ENCODE measurements around the gene NIPAL1.

Gene NIPAL1

DNA sequence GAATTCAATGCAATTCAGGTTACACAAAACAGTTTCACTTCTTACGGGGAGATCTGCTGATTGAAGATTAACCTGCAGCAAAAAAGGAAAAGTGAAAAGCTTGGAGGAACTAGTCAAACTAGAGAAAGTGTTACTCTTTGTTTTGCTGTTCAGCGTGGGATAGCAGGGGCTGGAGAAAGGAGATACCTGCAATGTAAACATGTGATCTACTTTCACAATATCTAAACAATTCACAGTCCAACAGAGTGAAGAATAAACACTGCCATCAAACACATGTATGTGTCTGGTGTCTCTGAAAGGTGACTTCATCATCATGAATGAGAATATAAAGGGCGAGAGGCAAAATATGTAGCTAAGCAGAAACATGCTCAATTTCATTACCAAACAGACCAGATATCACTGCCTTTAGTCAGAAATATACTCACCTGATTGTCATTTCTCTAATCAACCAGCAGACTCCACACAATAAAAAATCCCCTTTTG, 26.4 kb downstream of the NIPAL1 start:
- Histone ChIP-seq H3K4me2 (ENCODE audit: low read depth, low read length, poor library complexity, severe bottlenecking) (no peak overlapping the region), H2AFZ (ENCODE audit: low read length) (no peak overlapping the region), H3K9ac (ENCODE audit: low read depth, low read length, poor library complexity, severe bottlenecking) (no peak overlapping the region), H3K4me3 (ENCODE audit: low read length, poor library complexity, severe bottlenecking) (no peak overlapping the region), H3K79me2 (ENCODE audit: insufficient read depth, low read length) (no peaks in the 10 kb centered on the region), H3K36me3 (ENCODE audit: insufficient read depth, low read length) (no peaks in the 10 kb centered on the region), H3K27me3 (ENCODE audit: insufficient read depth, low read length, poor library complexity, severe bottlenecking) (no peaks in the 10 kb centered on the region), H4K20me1 (ENCODE audit: insufficient read depth, low read length, poor library complexity, severe bottlenecking) (no peaks in the 10 kb centered on the region), H3K4me1 (ENCODE audit: insufficient read depth, low read length, poor library complexity, severe bottlenecking) (peaks cover 28% of the 10 kb centered on the region), H3K9me3 (ENCODE audit: insufficient read depth, low read depth, low read length) (no peaks in the 10 kb centered on the region), H3F3A (ENCODE audit: low read depth) (no peaks in the 10 kb centered on the region), H3K9me2 (replicated peaks; ENCODE audit: low read depth, low read length) (no peaks in the 10 kb centered on the region)
- TF ChIP-seq, protein P1, sequence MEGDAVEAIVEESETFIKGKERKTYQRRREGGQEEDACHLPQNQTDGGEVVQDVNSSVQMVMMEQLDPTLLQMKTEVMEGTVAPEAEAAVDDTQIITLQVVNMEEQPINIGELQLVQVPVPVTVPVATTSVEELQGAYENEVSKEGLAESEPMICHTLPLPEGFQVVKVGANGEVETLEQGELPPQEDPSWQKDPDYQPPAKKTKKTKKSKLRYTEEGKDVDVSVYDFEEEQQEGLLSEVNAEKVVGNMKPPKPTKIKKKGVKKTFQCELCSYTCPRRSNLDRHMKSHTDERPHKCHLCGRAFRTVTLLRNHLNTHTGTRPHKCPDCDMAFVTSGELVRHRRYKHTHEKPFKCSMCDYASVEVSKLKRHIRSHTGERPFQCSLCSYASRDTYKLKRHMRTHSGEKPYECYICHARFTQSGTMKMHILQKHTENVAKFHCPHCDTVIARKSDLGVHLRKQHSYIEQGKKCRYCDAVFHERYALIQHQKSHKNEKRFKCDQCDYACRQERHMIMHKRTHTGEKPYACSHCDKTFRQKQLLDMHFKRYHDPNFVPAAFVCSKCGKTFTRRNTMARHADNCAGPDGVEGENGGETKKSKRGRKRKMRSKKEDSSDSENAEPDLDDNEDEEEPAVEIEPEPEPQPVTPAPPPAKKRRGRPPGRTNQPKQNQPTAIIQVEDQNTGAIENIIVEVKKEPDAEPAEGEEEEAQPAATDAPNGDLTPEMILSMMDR (conservative IDR thresholded peaks at IDR 0.05; ENCODE audit: low read length), result no peak
- TF ChIP-seq EZH2phosphoT487 (IDR thresholded peaks at IDR 0.05; ENCODE audit: borderline replicate concordance), result no peak

DNA sequence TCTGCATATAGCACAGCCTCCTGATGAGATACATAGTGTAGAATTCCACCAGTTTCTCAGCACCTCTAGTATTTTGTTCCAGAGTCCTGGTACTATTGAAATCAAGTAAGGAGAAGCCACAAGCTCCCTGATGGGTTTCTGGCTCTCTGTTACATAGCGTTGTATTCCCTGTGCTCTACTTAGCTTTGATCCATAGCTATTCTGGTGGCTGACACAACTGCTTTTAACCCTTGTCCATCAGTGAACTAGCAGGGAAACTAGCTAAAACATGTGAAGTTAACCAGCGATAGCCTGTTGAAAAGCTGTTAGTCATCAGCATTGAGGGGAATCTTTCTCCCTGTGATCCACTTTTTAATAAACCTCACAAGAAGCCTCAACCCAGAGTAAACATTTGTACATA, 26.9 kb downstream of the NIPAL1 start:
- Histone ChIP-seq H3K9me3 (ENCODE audit: insufficient read depth, low read depth, low read length) (no peaks in the 10 kb centered on the region), H3K9ac (ENCODE audit: low read depth, low read length, poor library complexity, severe bottlenecking) (no peak overlapping the region), H2AFZ (ENCODE audit: low read length) (no peak overlapping the region), H3K79me2 (ENCODE audit: insufficient read depth, low read length) (no peaks in the 10 kb centered on the region), H3F3A (ENCODE audit: low read depth) (no peaks in the 10 kb centered on the region), H3K4me2 (ENCODE audit: low read depth, low read length, poor library complexity, severe bottlenecking) (no peak overlapping the region), H4K20me1 (ENCODE audit: insufficient read depth, low read length, poor library complexity, severe bottlenecking) (no peaks in the 10 kb centered on the region), H3K9me2 (replicated peaks; ENCODE audit: low read depth, low read length) (no peaks in the 10 kb centered on the region), H3K4me1 (ENCODE audit: insufficient read depth, low read length, poor library complexity, severe bottlenecking) (peaks cover 31% of the 10 kb centered on the region), H3K4me3 (ENCODE audit: low read length, poor library complexity, severe bottlenecking) (no peak overlapping the region), H3K36me3 (ENCODE audit: insufficient read depth, low read length) (no peaks in the 10 kb centered on the region), H3K27me3 (ENCODE audit: insufficient read depth, low read length, poor library complexity, severe bottlenecking) (no peaks in the 10 kb centered on the region)
- TF ChIP-seq, protein P1 (conservative IDR thresholded peaks at IDR 0.05; ENCODE audit: low read length), result no peak
- no peak for TF ChIP-seq EZH2phosphoT487 (IDR thresholded peaks at IDR 0.05; ENCODE audit: borderline replicate concordance)

DNA sequence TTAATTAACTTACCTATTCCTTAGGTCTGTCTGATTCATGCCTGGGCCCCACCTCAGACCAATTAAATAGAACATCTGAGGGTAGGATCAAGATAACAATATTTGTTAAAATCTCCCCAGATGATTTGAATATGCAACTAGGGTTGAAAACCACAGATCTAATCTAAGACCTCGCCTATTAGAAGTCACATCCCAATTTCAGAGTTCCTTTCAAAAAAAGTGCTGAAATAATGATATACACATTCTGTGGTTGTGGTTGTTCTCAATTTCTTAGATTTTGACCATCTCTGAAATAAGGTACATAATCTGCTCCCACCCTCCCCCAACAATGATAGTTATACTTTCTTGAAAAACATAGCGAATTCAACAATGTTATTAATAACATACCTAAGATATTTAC, 27.7 kb downstream of the NIPAL1 start:
- no peak overlapping the region for H3K4me2 ChIP-seq (ENCODE audit: low read depth, low read length, poor library complexity, severe bottlenecking)
- H3K4me1 ChIP-seq (ENCODE audit: insufficient read depth, low read length, poor library complexity, severe bottlenecking), result peaks cover 31% of the 10 kb centered on the region
- H4K20me1 ChIP-seq (ENCODE audit: insufficient read depth, low read length, poor library complexity, severe bottlenecking), result no peaks in the 10 kb centered on the region
- H3K9me3 ChIP-seq (ENCODE audit: insufficient read depth, low read depth, low read length), result no peaks in the 10 kb centered on the region
- H3K9ac ChIP-seq (ENCODE audit: low read depth, low read length, poor library complexity, severe bottlenecking), result no peak overlapping the region
- no peaks in the 10 kb centered on the region for H3K79me2 ChIP-seq (ENCODE audit: insufficient read depth, low read length)
- no peaks in the 10 kb centered on the region for H3K9me2 ChIP-seq (replicated peaks; ENCODE audit: low read depth, low read length)
- H3K36me3 ChIP-seq (ENCODE audit: insufficient read depth, low read length), result no peaks in the 10 kb centered on the region
- no peaks in the 10 kb centered on the region for H3K27me3 ChIP-seq (ENCODE audit: insufficient read depth, low read length, poor library complexity, severe bottlenecking)
- no peak overlapping the region for H3K4me3 ChIP-seq (ENCODE audit: low read length, poor library complexity, severe bottlenecking)
- no peaks in the 10 kb centered on the region for H3F3A ChIP-seq (ENCODE audit: low read depth)
- TF ChIP-seq EZH2phosphoT487 (IDR thresholded peaks at IDR 0.05; ENCODE audit: borderline replicate concordance), result no peak
- TF ChIP-seq, protein P1 (conservative IDR thresholded peaks at IDR 0.05; ENCODE audit: low read length), result no peak
- H2AFZ ChIP-seq (ENCODE audit: low read length), result no peak overlapping the region

Data from Loucy (cell line).